ENCODE results near the gene PANX2. TPM values are rescaled to one million over a fixed set of nuclear protein-coding genes. Genes with fewer than 3 reads are reported as not detected.
"Not testable (repeated sequence)": the region's sequence is repeated elsewhere in the genome, so short reads cannot be mapped to it uniquely, and the experiment has no call there.

The PANX2 gene
- total RNA-seq, 1 donor from 2014 or later: 0.76 TPM

GRCh38 chr22:50192436-50193204 lies 22.1 kb downstream of the PANX2 start:
- no peak for DNase-seq (ENCODE audit: low spot score)

GRCh38 chr22:50193621-50194020 lies 23.1 kb downstream of the PANX2 start:
- intact Hi-C loops (cut with DNase I): no loop called here
- ATAC-seq (no peak), DNase-seq (ENCODE audit: low spot score) (no peak)

More at GRCh38 chr22:50192436-50193204, 22.1 kb downstream of the PANX2 start:
- no peak for ATAC-seq
- intact Hi-C loops (cut with DNase I): no loop called here

- no peak for DNase-seq (ENCODE audit: low spot score)
- ATAC-seq: no peak
- intact Hi-C loops (cut with DNase I): no loop called here
These were observed 23.7 kb downstream of the PANX2 start for GRCh38 chr22:50194037-50194805.

- no peak for DNase-seq (ENCODE audit: low spot score)
- intact Hi-C loops (cut with DNase I): no loop called here
- no peak for ATAC-seq
These were observed 25.7 kb downstream of the PANX2 start for GRCh38 chr22:50196256-50196655.

- no peak for DNase-seq (ENCODE audit: low spot score)
- ATAC-seq: no peak
- intact Hi-C loops (cut with DNase I): no loop called here
These were observed 26.7 kb downstream of the PANX2 start for GRCh38 chr22:50197000-50197800.

- no peak for ATAC-seq
- no peak for DNase-seq (ENCODE audit: low spot score)
- intact Hi-C loops (cut with DNase I): no loop called here
These were observed 27.5 kb downstream of the PANX2 start for GRCh38 chr22:50197856-50198623.

- ATAC-seq: no peak
- intact Hi-C loops (cut with DNase I): no loop called here
These were observed 28.1 kb downstream of the PANX2 start for GRCh38 chr22:50198624-50199017.

GRCh38 chr22:50199251-50199721 lies 28.8 kb downstream of the PANX2 start:
- intact Hi-C loops (cut with DNase I): no loop called here
- ATAC-seq (no peak), DNase-seq (ENCODE audit: low spot score) (no peak)

More at GRCh38 chr22:50198624-50199017, 28.1 kb downstream of the PANX2 start:
- DNase-seq (ENCODE audit: low spot score): no peak

- intact Hi-C loops (cut with DNase I): no loop called here
- no peak for DNase-seq (ENCODE audit: low spot score)
- peak; percentile 1 for ATAC-seq
These were observed 29.4 kb downstream of the PANX2 start for GRCh38 chr22:50199829-50200460.

GRCh38 chr22:50200461-50201190 lies 30.1 kb downstream of the PANX2 start, which contains the start of gene SELENOO:
SELENOO (plus strand) TSS chr22:50201011; CDS start chr22:50201037, 26 bp downstream.
- DNase-seq (ENCODE audit: low spot score) (peak; percentile 94), ATAC-seq (peak; percentile 92)
- intact Hi-C loops (cut with DNase I): no loop called here

- intact Hi-C loops (cut with DNase I): no loop called here
- no peak for ATAC-seq
These were observed 30.9 kb downstream of the PANX2 start for GRCh38 chr22:50201191-50202129.

GRCh38 chr22:50202130-50202666 lies 31.7 kb downstream of the PANX2 start:
- ATAC-seq: no peak
- no peak for DNase-seq (ENCODE audit: low spot score)
- intact Hi-C loops (cut with DNase I): no loop called here

More at GRCh38 chr22:50201191-50202129, 30.9 kb downstream of the PANX2 start:
- no peak for DNase-seq (ENCODE audit: low spot score)

- intact Hi-C loops (cut with DNase I): no loop called here
- DNase-seq (ENCODE audit: low spot score) (no peak), ATAC-seq (no peak)
These were observed 32.8 kb downstream of the PANX2 start for GRCh38 chr22:50203288-50203687.

GRCh38 chr22:50204571-50204970 lies 34.0 kb downstream of the PANX2 start:
- ATAC-seq (no peak), DNase-seq (ENCODE audit: low spot score) (no peak)
- intact Hi-C loops (cut with DNase I): no loop called here

GRCh38 chr22:50204998-50205397 lies 34.5 kb downstream of the PANX2 start:
- intact Hi-C loops (cut with DNase I); DNase-seq (ENCODE audit: low spot score); ATAC-seq: not testable (repeated sequence)
